GM18505 (cell line): ENCODE data around the gene AATF.

Experiments used
- ATAC-seq: cut with Tn5 transposase; IDR thresholded peaks from one replicate; pipeline ENCODE4 v1.9.1; 2021; ENCODE audit not compliant: unreplicated experiment
- POLR2A ChIP-seq: IDR thresholded peaks from 4 replicates; pipeline ENCODE4 v1.6.1; 2011; ENCODE audit warnings: borderline replicate concordance; ENCODE audit not compliant: insufficient read depth, insufficient read length; ENCODE audit errors: extremely low read depth

The AATF gene

DNA sequence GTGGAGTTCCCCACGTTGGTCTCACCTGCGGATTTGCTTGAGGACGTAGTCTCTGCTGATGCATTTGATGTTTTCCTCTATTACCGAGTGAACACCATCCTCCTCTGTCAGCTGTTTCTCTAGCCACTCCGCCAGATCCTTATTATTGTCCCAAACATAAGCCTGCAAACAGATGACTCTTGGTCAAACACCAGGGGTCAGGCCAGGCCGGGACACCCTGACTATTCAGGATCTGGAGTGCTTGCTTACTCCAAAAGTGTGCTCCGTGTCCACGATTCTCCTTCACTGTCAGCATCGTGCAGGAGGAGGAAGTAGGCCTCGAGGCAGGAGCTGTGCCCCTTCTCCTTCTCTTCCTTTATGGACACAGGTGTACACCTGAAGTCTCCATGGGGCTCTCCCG, 140.2 kb downstream of the AATF start:
- ATAC-seq = no peak
- no peak for TF ChIP-seq POLR2A

- no peak for TF ChIP-seq POLR2A
- ATAC-seq = no peak
Measured at GRCh38 chr17:37089956-37090355, 141.2 kb downstream of the AATF start.

DNA sequence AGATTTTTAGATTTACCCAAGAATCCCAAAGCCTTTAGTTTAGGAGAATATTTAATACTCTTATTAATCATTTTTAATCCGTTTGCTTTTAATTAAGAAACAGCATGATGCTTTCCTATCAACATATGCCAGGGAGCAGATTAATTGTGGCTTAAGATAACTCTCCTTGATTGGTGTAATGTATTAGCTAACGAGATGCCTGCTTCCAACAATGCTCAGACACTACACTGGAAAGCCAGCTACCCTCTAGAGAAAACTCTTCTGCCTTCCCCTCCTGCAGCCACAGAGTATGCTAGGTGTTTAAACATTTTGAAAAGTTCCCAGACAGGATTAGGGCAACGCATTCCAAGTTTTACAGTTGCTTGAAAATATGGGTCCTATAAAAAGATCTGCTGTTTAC, 142.2 kb downstream of the AATF start:
- TF ChIP-seq POLR2A = no peak
- no peak for ATAC-seq

DNA sequence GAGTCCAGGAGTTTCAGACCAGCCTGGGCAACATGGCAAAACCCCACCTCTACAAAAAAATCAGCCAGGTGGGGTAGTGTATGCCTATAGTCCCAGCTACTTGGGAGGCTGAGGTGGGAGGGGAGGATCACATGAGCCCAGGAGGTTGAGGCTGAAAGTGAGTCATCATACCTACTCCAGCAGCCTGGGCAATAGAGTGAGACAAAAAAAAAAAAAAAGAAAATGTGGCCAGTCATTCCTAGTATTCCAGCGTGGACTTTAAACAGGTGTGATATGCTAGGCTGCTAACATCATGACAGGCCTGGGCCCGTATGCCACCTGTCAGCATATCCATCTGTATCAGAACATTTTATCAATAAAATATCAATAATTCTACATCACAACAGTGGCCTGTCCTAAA, 143.3 kb downstream of the AATF start:
- no peak for TF ChIP-seq POLR2A
- no peak for ATAC-seq

DNA sequence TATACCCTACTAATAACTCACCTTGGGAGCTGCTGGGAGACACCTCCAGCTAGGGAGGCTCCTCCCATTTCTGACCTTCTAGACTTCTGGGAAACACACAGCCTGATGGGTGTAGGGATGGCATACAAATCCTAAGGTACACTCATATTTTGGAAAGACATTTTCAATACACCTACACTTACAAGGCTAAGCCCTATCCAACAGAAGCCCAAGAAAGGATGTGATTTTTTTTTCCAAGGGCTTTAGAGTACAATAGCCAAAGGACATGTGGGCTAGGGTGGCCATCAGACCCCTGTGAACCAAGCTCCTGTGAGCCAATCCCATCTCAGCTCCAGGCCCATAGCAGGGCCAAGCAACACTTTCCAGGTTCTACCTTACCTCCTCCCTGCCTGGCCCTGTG, 143.9 kb downstream of the AATF start:
- ATAC-seq = no peak
- no peak for TF ChIP-seq POLR2A

- ATAC-seq = no peak
- TF ChIP-seq POLR2A = no peak
Measured at GRCh38 chr17:37094391-37094790, 145.6 kb downstream of the AATF start.

- no peak for TF ChIP-seq POLR2A
- no peak for ATAC-seq
Measured at GRCh38 chr17:37096071-37096470, 147.3 kb downstream of the AATF start.

- no peak for TF ChIP-seq POLR2A
Measured at GRCh38 chr17:37097154-37097553, 148.4 kb downstream of the AATF start.

GRCh38 chr17:37098152-37098551, 149.4 kb downstream of the AATF start:
- no peak for ATAC-seq
- TF ChIP-seq POLR2A = no peak

More at GRCh38 chr17:37097154-37097553, 148.4 kb downstream of the AATF start:
- no peak for ATAC-seq

GRCh38 chr17:37098910-37099664, 150.3 kb downstream of the AATF start:
- no peak for TF ChIP-seq POLR2A
- ATAC-seq = no peak

- ATAC-seq = no peak
Measured at GRCh38 chr17:37100231-37100630, 151.5 kb downstream of the AATF start.

DNA sequence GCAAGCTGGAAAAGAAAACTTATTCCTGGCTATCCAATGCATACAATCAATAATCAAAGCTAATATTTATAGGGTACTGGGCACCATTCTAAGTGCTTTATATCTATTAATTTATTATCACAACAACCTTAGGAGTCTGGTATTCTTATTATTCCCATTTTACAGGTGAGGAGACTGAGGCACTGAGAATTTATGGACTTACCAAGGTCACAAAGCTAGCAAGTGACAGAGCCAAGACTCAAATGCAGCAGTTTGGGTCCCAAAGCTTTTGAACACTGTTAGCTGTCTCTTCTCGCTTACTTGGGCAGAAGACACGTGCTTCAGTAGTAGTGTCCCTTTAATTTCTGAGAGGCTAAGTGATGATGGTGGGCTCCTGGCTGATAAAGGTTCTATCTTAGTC, 152.6 kb downstream of the AATF start:
- ATAC-seq = no peak
- no peak for TF ChIP-seq POLR2A

More at GRCh38 chr17:37100231-37100630, 151.5 kb downstream of the AATF start:
- no peak for TF ChIP-seq POLR2A

DNA sequence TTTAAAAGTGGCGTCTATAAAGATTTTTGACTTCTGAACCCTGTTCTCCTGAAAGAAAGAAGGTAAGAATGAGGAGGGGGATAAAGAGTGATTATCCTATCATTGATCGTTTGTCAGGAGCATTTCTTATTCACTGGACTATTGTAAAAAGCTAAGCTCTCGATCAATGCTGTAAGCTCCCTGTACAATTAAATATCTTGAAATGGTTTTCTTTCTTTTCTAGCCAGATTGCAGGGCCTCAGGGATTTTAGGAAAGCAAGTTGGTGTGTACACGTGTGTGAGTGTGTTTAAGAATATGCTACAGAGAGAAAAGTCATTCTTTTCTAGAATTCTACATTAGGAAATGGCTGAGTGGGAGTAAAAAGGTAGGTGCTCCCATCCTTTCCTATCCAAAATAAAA, 154.5 kb downstream of the AATF start:
- no peak for ATAC-seq
- TF ChIP-seq POLR2A = no peak

- TF ChIP-seq POLR2A = no peak
- no peak for ATAC-seq
Measured at GRCh38 chr17:37106049-37106448, 157.3 kb downstream of the AATF start.
